ENCODE data around the gene PPIB. TPM values are rescaled to one million over a fixed set of nuclear protein-coding genes. Genes with fewer than 3 reads are reported as not detected.

Gene PPIB
- total RNA-seq: 674 TPM

DNA sequence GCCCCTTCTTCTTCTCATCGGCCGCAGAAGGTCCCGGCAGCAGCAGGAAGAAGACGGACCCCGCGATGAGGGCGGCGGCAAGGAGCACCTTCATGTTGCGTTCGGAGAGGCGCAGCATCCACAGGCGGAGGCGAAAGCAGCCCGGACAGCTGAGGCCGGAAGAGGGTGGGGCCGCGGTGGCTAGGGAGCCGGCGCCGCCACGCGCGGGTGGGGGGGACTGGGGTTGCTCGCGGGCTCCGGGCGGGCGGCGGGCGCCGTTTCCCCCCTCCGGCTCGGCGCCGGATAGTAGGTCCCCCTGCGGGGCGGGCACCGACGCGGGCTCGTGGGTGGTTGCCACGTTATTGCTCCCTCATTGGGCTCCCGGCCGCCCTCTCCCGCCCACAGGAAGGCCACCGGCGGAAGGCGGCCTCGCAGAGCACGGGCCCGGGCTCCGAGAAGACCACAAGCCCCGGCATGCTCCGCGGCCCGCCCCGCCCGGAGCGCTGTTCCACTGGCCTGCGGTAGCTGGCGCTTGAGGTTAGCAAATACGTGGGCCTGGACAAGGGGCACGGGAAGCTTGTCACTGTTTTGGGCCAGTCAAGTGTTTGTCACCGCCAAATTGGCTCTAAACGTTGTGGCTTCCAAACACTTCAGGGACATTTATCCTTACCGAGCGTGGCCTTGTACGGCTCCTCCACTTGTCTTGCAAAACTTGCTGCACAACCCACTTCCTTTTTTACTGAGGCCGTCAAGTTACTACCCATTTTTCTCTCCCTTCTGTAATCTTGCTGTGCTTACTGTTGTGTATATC is at the start of gene PPIB:
PPIB (minus strand) TSS at position 154 of the 790 bp plus-strand sequence; CDS start at position 118, 36 bp downstream.
- peaks cover 35 to 37% of the 10 kb centered on the region in 2 donors for H3K36me3 ChIP-seq
- TF ChIP-seq, protein P1, sequence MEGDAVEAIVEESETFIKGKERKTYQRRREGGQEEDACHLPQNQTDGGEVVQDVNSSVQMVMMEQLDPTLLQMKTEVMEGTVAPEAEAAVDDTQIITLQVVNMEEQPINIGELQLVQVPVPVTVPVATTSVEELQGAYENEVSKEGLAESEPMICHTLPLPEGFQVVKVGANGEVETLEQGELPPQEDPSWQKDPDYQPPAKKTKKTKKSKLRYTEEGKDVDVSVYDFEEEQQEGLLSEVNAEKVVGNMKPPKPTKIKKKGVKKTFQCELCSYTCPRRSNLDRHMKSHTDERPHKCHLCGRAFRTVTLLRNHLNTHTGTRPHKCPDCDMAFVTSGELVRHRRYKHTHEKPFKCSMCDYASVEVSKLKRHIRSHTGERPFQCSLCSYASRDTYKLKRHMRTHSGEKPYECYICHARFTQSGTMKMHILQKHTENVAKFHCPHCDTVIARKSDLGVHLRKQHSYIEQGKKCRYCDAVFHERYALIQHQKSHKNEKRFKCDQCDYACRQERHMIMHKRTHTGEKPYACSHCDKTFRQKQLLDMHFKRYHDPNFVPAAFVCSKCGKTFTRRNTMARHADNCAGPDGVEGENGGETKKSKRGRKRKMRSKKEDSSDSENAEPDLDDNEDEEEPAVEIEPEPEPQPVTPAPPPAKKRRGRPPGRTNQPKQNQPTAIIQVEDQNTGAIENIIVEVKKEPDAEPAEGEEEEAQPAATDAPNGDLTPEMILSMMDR (IDR thresholded peaks at IDR 0.05): peak; percentile 17 to 58 (median 41)
- H3K27ac ChIP-seq: peak within 1 kb of the TSS; percentile 91 to 95
- H3K4me3 ChIP-seq: peak within 1 kb of the TSS; percentile 90 to 96
- peak; percentile 94 to 99 for DNase-seq (ENCODE audit: low spot score in 2 of 2)
- peaks cover 18 to 22% of the 10 kb centered on the region in 2 donors for H3K4me1 ChIP-seq
- intact Hi-C loops (cut with DNase I): loop anchor here (1.0 to 2.0 kb wide), 4 partner anchors 70 to 298 kb away; partner anchors contain the start of genes CIAO2A, CSNK1G1, TRIP4 and ZNF609
- no peaks in the 10 kb centered on the region for H3K9me3 ChIP-seq
- H3K27me3 ChIP-seq: no peaks in the 10 kb centered on the region

DNA sequence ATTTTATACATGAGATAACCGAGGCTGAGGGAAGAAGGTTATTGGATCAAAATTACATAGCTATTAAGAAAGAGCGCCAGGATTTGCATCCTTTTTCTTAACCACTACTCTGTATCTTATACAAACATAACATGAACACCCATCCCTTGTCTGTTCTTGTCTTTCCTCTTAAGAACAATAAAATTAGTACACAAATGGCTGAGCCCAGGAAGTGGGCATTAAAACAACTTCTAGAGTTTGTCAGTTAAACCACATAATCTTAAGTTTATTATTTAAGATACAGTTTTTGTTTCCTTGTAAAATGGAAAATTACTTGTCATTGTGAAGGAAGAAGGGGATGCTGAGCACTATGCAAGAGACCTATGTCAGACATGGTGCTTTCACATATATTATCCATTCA is 48.9 kb upstream of the PPIB start:
- DNase-seq (ENCODE audit: low spot score in 2 of 2): no peak
- Histone ChIP-seq H3K27ac (no peak overlapping the region), H3K27me3 (no peaks in the 10 kb centered on the region), H3K4me3 (no peak overlapping the region), H3K9me3 (no peaks in the 10 kb centered on the region), H3K4me1 (no peaks in the 10 kb centered on the region), H3K36me3 (peaks cover 12 to 16% of the 10 kb centered on the region in 2 donors)
- intact Hi-C loops (cut with DNase I): no loop called here
- TF ChIP-seq, protein P1 (IDR thresholded peaks at IDR 0.05): no peak

DNA sequence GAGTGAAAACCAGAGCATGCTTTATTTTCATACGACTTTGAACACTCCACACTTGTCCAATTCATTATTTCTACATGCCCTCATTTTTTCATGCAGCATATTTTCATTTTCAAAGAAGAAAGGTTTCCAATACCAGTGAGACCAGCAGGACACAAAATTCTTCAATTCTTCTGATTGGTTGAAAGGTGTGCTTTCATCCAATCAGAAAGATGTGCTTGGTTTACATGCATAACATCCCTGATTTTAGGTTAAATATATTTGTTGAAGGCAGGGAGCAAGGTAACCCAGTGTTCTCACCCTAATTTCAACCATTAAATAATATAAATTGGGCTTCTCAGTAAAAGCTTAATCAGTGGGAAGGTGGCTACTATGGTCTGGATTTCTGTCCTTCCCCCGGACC is 47.5 kb upstream of the PPIB start:
- Histone ChIP-seq H3K27me3 (no peaks in the 10 kb centered on the region), H3K36me3 (peaks cover 12 to 16% of the 10 kb centered on the region in 2 donors), H3K27ac (no peak overlapping the region), H3K9me3 (no peaks in the 10 kb centered on the region), H3K4me3 (no peak overlapping the region), H3K4me1 (no peaks in the 10 kb centered on the region)
- intact Hi-C loops (cut with DNase I): no loop called here
- no peak for DNase-seq (ENCODE audit: low spot score in 2 of 2)
- TF ChIP-seq, protein P1 (IDR thresholded peaks at IDR 0.05): no peak

- TF ChIP-seq, protein P1 (IDR thresholded peaks at IDR 0.05): peak in 2 of 3 experiments; percentile 19 to 33
- no peak for DNase-seq (ENCODE audit: low spot score in 2 of 2)
- peaks cover 12 to 18% of the 10 kb centered on the region in 2 donors for H3K36me3 ChIP-seq
- no peaks in the 10 kb centered on the region for H3K9me3 ChIP-seq
- H3K4me3 ChIP-seq: no peak overlapping the region
- intact Hi-C loops (cut with DNase I): no loop called here
- no peak overlapping the region for H3K27ac ChIP-seq
- no peaks in the 10 kb centered on the region for H3K27me3 ChIP-seq
- no peaks in the 10 kb centered on the region for H3K4me1 ChIP-seq
Measured at GRCh38 chr15:64209680-64210334, 47.0 kb upstream of the PPIB start.

- no peak overlapping the region for H3K27ac ChIP-seq
- no peak overlapping the region for H3K4me3 ChIP-seq
- no peaks in the 10 kb centered on the region for H3K4me1 ChIP-seq
- peaks cover 26 to 30% of the 10 kb centered on the region in 2 donors for H3K36me3 ChIP-seq
- no peaks in the 10 kb centered on the region for H3K27me3 ChIP-seq
- intact Hi-C loops (cut with DNase I): no loop called here
- DNase-seq (ENCODE audit: low spot score in 2 of 2): no peak
- H3K9me3 ChIP-seq: no peaks in the 10 kb centered on the region
- TF ChIP-seq, protein P1 (IDR thresholded peaks at IDR 0.05): no peak
Measured at GRCh38 chr15:64205202-64205601, 42.4 kb upstream of the PPIB start.
